HL-60 (cell line): ENCODE results near the gene SLC36A1.

Experiments
- CTCF ChIP-seq: IDR thresholded peaks from one replicate; pipeline ENCODE4 v1.5.1; 2011; ENCODE audit warnings: low read length, control low read depth, inconsistent platforms; ENCODE audit not compliant: insufficient read depth
- GABPA ChIP-seq: IDR thresholded peaks from 2 replicates; pipeline ENCODE4 v1.6.1; 2012; ENCODE audit warnings: low read depth
- TF ChIP-seq, protein P1 (sequence below): IDR thresholded peaks from 2 replicates; pipeline ENCODE4 v1.6.1; 2012; ENCODE audit warnings: low read depth; ENCODE audit not compliant: insufficient replicate concordance

DNA sequence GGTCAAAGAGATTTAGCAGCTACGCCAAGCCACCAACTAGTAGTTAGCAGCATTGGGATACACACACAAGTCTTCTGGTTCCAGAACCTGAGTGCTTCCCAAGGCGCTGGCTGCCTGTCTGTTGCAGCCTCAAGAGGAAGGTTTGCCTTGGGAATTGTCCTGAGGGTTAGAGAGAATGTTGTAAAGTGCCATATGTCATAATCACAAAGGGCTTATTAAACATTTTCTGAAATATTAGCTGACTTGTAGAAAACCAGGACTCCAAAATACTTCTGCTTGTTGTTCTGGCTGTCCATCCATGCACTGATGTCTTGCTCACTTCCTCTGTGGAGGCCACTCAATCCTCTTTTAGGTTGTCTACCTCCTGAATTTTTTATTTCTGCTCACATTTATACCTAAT lies 46.3 kb downstream of the SLC36A1 start:
- no peak for TF ChIP-seq CTCF
- TF ChIP-seq, protein P1, sequence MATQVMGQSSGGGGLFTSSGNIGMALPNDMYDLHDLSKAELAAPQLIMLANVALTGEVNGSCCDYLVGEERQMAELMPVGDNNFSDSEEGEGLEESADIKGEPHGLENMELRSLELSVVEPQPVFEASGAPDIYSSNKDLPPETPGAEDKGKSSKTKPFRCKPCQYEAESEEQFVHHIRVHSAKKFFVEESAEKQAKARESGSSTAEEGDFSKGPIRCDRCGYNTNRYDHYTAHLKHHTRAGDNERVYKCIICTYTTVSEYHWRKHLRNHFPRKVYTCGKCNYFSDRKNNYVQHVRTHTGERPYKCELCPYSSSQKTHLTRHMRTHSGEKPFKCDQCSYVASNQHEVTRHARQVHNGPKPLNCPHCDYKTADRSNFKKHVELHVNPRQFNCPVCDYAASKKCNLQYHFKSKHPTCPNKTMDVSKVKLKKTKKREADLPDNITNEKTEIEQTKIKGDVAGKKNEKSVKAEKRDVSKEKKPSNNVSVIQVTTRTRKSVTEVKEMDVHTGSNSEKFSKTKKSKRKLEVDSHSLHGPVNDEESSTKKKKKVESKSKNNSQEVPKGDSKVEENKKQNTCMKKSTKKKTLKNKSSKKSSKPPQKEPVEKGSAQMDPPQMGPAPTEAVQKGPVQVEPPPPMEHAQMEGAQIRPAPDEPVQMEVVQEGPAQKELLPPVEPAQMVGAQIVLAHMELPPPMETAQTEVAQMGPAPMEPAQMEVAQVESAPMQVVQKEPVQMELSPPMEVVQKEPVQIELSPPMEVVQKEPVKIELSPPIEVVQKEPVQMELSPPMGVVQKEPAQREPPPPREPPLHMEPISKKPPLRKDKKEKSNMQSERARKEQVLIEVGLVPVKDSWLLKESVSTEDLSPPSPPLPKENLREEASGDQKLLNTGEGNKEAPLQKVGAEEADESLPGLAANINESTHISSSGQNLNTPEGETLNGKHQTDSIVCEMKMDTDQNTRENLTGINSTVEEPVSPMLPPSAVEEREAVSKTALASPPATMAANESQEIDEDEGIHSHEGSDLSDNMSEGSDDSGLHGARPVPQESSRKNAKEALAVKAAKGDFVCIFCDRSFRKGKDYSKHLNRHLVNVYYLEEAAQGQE, result no peak
- TF ChIP-seq GABPA, result no peak
